ENCODE data around the gene HES6. TPM values are rescaled to one million over a fixed set of nuclear protein-coding genes. Genes with fewer than 3 reads are reported as not detected.

Gene HES6
- total and polyA plus RNA-seq, 2 of the 8 experiments (the other 6 are each of a cell fraction or from before 2014, with no cell fraction given), result 32.6 to 36.3 TPM

DNA sequence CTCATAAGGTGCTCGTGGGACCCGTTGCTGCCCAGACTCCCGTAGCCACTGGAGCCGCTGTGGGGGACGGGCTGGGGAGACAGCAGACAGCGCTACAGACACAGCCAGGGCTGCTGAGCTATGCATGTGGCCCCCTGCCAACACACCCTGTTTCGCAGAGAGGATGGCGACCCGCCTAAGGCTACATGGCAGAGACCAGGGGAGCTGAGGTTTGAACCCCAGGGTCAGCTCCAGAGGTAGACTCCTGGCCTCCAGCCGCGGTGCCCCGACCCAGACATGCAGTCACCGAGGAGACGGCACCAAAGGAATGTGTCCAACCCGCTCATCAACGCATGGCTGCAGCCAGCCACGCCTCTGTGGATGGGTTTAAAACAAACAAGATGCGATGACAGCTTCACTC is 21.0 kb upstream of the HES6 start:
- Histone ChIP-seq H2AK5ac (ENCODE audit: low read depth, low read length) (no peak overlapping the region), H3K9ac (replicated peaks in 1 of 4; ENCODE audit: extremely low read depth in 1 of 4, low read depth in 3 of 4, low read length in 3 of 4) (no peak overlapping the region), H3K9me3 (ENCODE audit: insufficient read depth in 2 of 2, low read depth in 1 of 2, low read length in 1 of 2) (no peaks in the 10 kb centered on the region), H3K27me3 (replicated peaks in 1 of 4; ENCODE audit: control insufficient read depth in 3 of 4, extremely low read depth in 1 of 4, insufficient read depth in 3 of 4, low read length in 3 of 4) (no peaks in the 10 kb centered on the region), H3K14ac (ENCODE audit: insufficient read length) (no peak overlapping the region), H3K79me1 (ENCODE audit: low read depth, low read length) (no peaks in the 10 kb centered on the region), H2BK15ac (ENCODE audit: low read length) (no peak overlapping the region), H3K4me1 (replicated peaks in 1 of 4; ENCODE audit: control insufficient read depth in 3 of 4, insufficient read depth in 4 of 4, low read length in 3 of 4) (peaks cover 0 to 2% (median 0%) of the 10 kb centered on the region in 4 experiments; a peak in 2 of 7 replicates), H3K27ac (ENCODE audit: low read depth, low read length) (no peak overlapping the region), H3K79me2 (ENCODE audit: control insufficient read depth in 1 of 2, insufficient read depth in 2 of 2, low read length in 2 of 2) (no peaks in the 10 kb centered on the region), H2AFZ (ENCODE audit: low read length) (no peak overlapping the region), H3K36me3 (ENCODE audit: control insufficient read depth in 2 of 4, insufficient read depth in 4 of 4, low read length in 3 of 4) (no peaks in the 10 kb centered on the region; a peak in 1 of 8 replicates), H3K4me2 (ENCODE audit: insufficient read depth in 1 of 2, low read depth in 2 of 2, low read length in 2 of 2) (no peak overlapping the region), H3K18ac (ENCODE audit: extremely low read depth, low read length) (no peak overlapping the region), H2BK12ac (ENCODE audit: low read depth, low read length) (no peak overlapping the region), H2BK5ac (ENCODE audit: low read depth, low read length) (no peak overlapping the region; the same call in 1 of the 2 replicates), H4K91ac (replicated peaks; ENCODE audit: insufficient read length, low read length) (no peak overlapping the region), H3K23me2 (ENCODE audit: low read depth, low read length) (no peaks in the 10 kb centered on the region), H3K56ac (replicated peaks; ENCODE audit: insufficient read length, low read depth, low read length) (no peak overlapping the region), H3K23ac (ENCODE audit: insufficient read length) (no peak overlapping the region), H3K4me3 (ENCODE audit: extremely low read depth in 1 of 4, insufficient read depth in 2 of 4, low read depth in 3 of 4, low read length in 4 of 4) (no peak overlapping the region), H2BK120ac (replicated peaks; ENCODE audit: low read depth, low read length) (no peak overlapping the region), H4K20me1 (replicated peaks in 1 of 2; ENCODE audit: control insufficient read depth in 1 of 2, insufficient read depth in 2 of 2, low read length in 2 of 2) (peaks cover 0 to 3% of the 10 kb centered on the region in 2 experiments), H3K4ac (replicated peaks; ENCODE audit: insufficient read length, low read depth, low read length) (no peak overlapping the region), H4K8ac (ENCODE audit: extremely low read depth, insufficient read depth, low read length) (no peak overlapping the region), H4K5ac (ENCODE audit: insufficient read length, low read depth, low read length) (no peak overlapping the region), H2BK20ac (ENCODE audit: low read length) (no peak overlapping the region)
- ChIA-PET CTCF (ENCODE audit: partially characterized antibody) (interaction anchor here (0.7 to 17.1 kb wide), 7 partner anchors 12 to 1098 kb away, joined by 3 to 298 read pairs (median 5); no protein-coding TSS in a partner anchor), POLR2A (ENCODE audit: partially characterized antibody) (interaction anchor here (1.0 kb wide), 1 partner anchor 27 kb away, joined by 3 read pairs; the partner anchor contains the start of gene PER2)
- no peak for DNase-seq (ENCODE audit: low read depth in 1 of 2, low spot score in 2 of 2)
- 86% methylated on average over 13 of the region's 18 CpGs; no CpG with 5 or more reads in 1 of the 2 experiments for WGBS, 2 experiments (ENCODE audit: extremely low coverage in 1 of 2, insufficient coverage in 1 of 2, insufficient read length in 1 of 2, insufficient replicate concordance in 2 of 2, low coverage in 1 of 2, low lambda C conversion rate in 2 of 2, missing lambda C conversion rate in 1 of 2)
- FAIRE-seq, result no peak
- TF ChIP-seq HDAC6 (IDR thresholded peaks at IDR 0.05; ENCODE audit: low read depth, low read length) (no peak), SIRT6 (IDR thresholded peaks at IDR 0.05; ENCODE audit: low read length) (no peak), POLR2A (IDR thresholded peaks at IDR 0.05; ENCODE audit: control extremely low read depth in 1 of 2, low read depth in 2 of 2, low read length in 2 of 2) (no peak), TBP (IDR thresholded peaks at IDR 0.05; ENCODE audit: low read depth, low read length) (no peak), MAFK (IDR thresholded peaks at IDR 0.05; ENCODE audit: low read depth, low read length) (no peak), SAP30 (IDR thresholded peaks at IDR 0.05; ENCODE audit: insufficient read depth, insufficient replicate concordance, low read length) (no peak), JUN (IDR thresholded peaks at IDR 0.05; ENCODE audit: low read depth, low read length) (no peak), SIX5 (IDR thresholded peaks at IDR 0.05; ENCODE audit: low read depth, low read length) (no peak), SIN3A (conservative IDR thresholded peaks at IDR 0.05 in 1 of 2, IDR thresholded peaks at IDR 0.05 in 1 of 2; ENCODE audit: low read depth in 1 of 2, low read length in 2 of 2) (no peak), SP2 (IDR thresholded peaks at IDR 0.05; ENCODE audit: low read length) (no peak), CBX5 (IDR thresholded peaks at IDR 0.05; ENCODE audit: low read depth, low read length) (no peak), RAD21 (IDR thresholded peaks at IDR 0.05 in 1 of 2, conservative IDR thresholded peaks at IDR 0.05 in 1 of 2; ENCODE audit: low read depth in 2 of 2, low read length in 2 of 2) (no peak)
- TF ChIP-seq, protein P1, sequence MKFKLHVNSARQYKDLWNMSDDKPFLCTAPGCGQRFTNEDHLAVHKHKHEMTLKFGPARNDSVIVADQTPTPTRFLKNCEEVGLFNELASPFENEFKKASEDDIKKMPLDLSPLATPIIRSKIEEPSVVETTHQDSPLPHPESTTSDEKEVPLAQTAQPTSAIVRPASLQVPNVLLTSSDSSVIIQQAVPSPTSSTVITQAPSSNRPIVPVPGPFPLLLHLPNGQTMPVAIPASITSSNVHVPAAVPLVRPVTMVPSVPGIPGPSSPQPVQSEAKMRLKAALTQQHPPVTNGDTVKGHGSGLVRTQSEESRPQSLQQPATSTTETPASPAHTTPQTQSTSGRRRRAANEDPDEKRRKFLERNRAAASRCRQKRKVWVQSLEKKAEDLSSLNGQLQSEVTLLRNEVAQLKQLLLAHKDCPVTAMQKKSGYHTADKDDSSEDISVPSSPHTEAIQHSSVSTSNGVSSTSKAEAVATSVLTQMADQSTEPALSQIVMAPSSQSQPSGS (IDR thresholded peaks at IDR 0.05; ENCODE audit: low read length), result no peak
